ENCODE results near the gene PGF. TPM values are rescaled to one million over a fixed set of nuclear protein-coding genes. Genes with fewer than 3 reads are reported as not detected.

The PGF gene
- total RNA-seq, 1 experiment from 2014 or later, result 6.4 TPM

DNA sequence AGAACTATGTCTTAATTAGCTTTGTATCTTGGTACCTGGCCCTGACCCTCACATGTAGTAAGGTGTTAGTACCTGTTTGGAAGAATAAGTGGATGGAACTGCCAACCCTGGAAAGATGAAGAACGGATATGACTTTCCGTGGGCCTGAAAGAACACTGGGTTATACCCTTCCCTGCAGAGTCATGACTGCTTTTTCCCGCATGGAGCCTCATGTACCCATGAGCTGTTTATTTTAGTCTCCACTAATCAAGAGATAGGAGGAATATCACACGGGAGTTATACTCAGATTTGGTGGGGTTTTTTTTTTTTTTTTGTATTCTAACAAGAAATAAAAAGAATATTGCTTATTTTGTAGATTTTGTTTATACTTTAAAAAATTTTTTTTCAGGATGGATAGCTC lies 57.8 kb downstream of the PGF start:
- no peaks in the 10 kb centered on the region for H3K4me1 ChIP-seq (ENCODE audit: control insufficient read depth in 1 of 2, insufficient read depth in 2 of 2, low read length in 2 of 2)
- RAD21 ChIA-PET (ENCODE audit: low non-redundant PET in 1 of 2, low total read pairs in 2 of 2, uncharacterized antibody in 2 of 2, unreplicated experiment in 2 of 2), result no interaction called here
- CTCF ChIA-PET, result no interaction called here
- H3K9ac ChIP-seq (ENCODE audit: low read length), result no peak overlapping the region
- DNase-seq (ENCODE audit: low read depth, low spot score) (no peak), ATAC-seq (no peak)
- no peaks in the 10 kb centered on the region for H3K9me3 ChIP-seq (ENCODE audit: control insufficient read depth in 1 of 2, insufficient read depth in 1 of 2, low read depth in 1 of 2, low read length in 2 of 2)
- intact Hi-C loops (cut with micrococcal nuclease), result no loop called here
- TF ChIP-seq ELF1 (IDR thresholded peaks at IDR 0.05; ENCODE audit: borderline replicate concordance, low read depth), result no peak
- no peak for TF ChIP-seq ZBTB33 (IDR thresholded peaks at IDR 0.05; ENCODE audit: extremely low read depth, insufficient replicate concordance, low read length)
- TF ChIP-seq ATF3 (IDR thresholded peaks at IDR 0.05), result no peak
- no peak for TF ChIP-seq REST (IDR thresholded peaks at IDR 0.05; ENCODE audit: low read depth)
- no peak for TF ChIP-seq EZH2phosphoT487 (IDR thresholded peaks at IDR 0.05; ENCODE audit: borderline replicate concordance)
- no peak for TF ChIP-seq SIN3A (IDR thresholded peaks at IDR 0.05; ENCODE audit: low read depth)
- TF ChIP-seq JUND (IDR thresholded peaks at IDR 0.05), result no peak
- TF ChIP-seq EZH2 (IDR thresholded peaks at IDR 0.05), result no peak
- TF ChIP-seq SP1 (IDR thresholded peaks at IDR 0.05; ENCODE audit: low read depth), result no peak
- no peak for TF ChIP-seq ZNF274 (IDR thresholded peaks at IDR 0.05; ENCODE audit: low read depth, low read length)
- no peak for TF ChIP-seq RAD21 (IDR thresholded peaks at IDR 0.05; ENCODE audit: low read depth)
- no peak for TF ChIP-seq EGR1 (IDR thresholded peaks at IDR 0.05; ENCODE audit: low read depth)
- TF ChIP-seq POLR2A (IDR thresholded peaks at IDR 0.05; ENCODE audit: borderline replicate concordance, extremely low read depth, insufficient read depth, insufficient read length), result no peak
- TF ChIP-seq MAX (IDR thresholded peaks at IDR 0.05), result no peak
- no peak for TF ChIP-seq FOSL1 (IDR thresholded peaks at IDR 0.05; ENCODE audit: low read depth)
- no peak for TF ChIP-seq ZFX (IDR thresholded peaks at IDR 0.05)
- TF ChIP-seq SRF (IDR thresholded peaks at IDR 0.05; ENCODE audit: low read depth), result no peak
- H3K79me2 ChIP-seq (ENCODE audit: insufficient read depth, low read length), result no peaks in the 10 kb centered on the region
- no peak overlapping the region for H3K4me2 ChIP-seq (ENCODE audit: low read length)
- no peak overlapping the region for H3K27ac ChIP-seq (ENCODE audit: low read depth, low read length)
- BruUV-seq (replicated peaks), result no TSS peak
- H3K9me2 ChIP-seq (ENCODE audit: insufficient read depth), result no peaks in the 10 kb centered on the region
- H2AFZ ChIP-seq (ENCODE audit: low read depth, low read length, poor library complexity, severe bottlenecking), result no peak overlapping the region
- no peak overlapping the region for H3K4me3 ChIP-seq (replicated peaks in 1 of 2; ENCODE audit: low read depth in 1 of 2, low read length in 2 of 2)
- POLR2A ChIA-PET, result no interaction called here
- H4K20me1 ChIP-seq (ENCODE audit: insufficient read depth), result no peaks in the 10 kb centered on the region
- no peaks in the 10 kb centered on the region for H3K27me3 ChIP-seq (ENCODE audit: insufficient read depth, low read length)
- H3K36me3 ChIP-seq (ENCODE audit: control insufficient read depth in 1 of 2, insufficient read depth in 2 of 2, low read length in 2 of 2), result peaks cover 79 to 82% of the 10 kb centered on the region in 2 experiments
